ENCODE results near the gene EHMT2. TPM values are rescaled to one million over a fixed set of nuclear protein-coding genes. Genes with fewer than 3 reads are reported as not detected.
A peak's percentile ranks its signal among the peaks of the same experiment; 100 is the strongest.

EHMT2 gene
- total and polyA plus RNA-seq, 2 donors (not counting 1 experiment from before 2014, with no cell fraction given): 22.0 to 60.1 TPM

- TF ChIP-seq EZH2 (IDR thresholded peaks at IDR 0.05; ENCODE audit: low read length, missing control alignments) (no peak), CTCF (conservative IDR thresholded peaks at IDR 0.05 in 1 of 2, IDR thresholded peaks at IDR 0.05 in 1 of 2; ENCODE audit: low read depth in 1 of 2, low read length in 2 of 2) (no peak)
- H3K79me2 ChIP-seq (ENCODE audit: control insufficient read depth, insufficient read depth, low read length): no peaks in the 10 kb centered on the region
- H3K27me3 ChIP-seq (ENCODE audit: control insufficient read depth, insufficient read depth, low read length): no peaks in the 10 kb centered on the region
- H3K4me3 ChIP-seq (replicated peaks in 1 of 4; ENCODE audit: control extremely low read depth in 1 of 4, insufficient read depth in 1 of 4, low read depth in 3 of 4, low read length in 4 of 4): peak overlapping the region in 1 of 4 experiments; percentile 38
- no peaks in the 10 kb centered on the region for H3K9me3 ChIP-seq (ENCODE audit: control insufficient read depth, insufficient read depth, low read depth, low read length)
- peak overlapping the region; percentile 62 for H2AFZ ChIP-seq (ENCODE audit: low read length)
- no peak overlapping the region for H3K27ac ChIP-seq (ENCODE audit: insufficient read depth, low read length)
- peak overlapping the region; percentile 15 for H3K4me2 ChIP-seq (ENCODE audit: extremely low read depth, insufficient read depth, low read length)
- no peak for DNase-seq (ENCODE audit: low read depth in 2 of 2)
- no peaks in the 10 kb centered on the region for H3K36me3 ChIP-seq (ENCODE audit: control insufficient read depth, insufficient read depth, low read length)
- H3K9ac ChIP-seq (ENCODE audit: insufficient read depth, low read length): no peak overlapping the region
- H3K4me1 ChIP-seq (ENCODE audit: control insufficient read depth, extremely low read depth, insufficient read depth, low read length): no peaks in the 10 kb centered on the region
- H4K20me1 ChIP-seq (ENCODE audit: control insufficient read depth, extremely low read depth, insufficient read depth, low read length): no peaks in the 10 kb centered on the region
These were observed 30.6 kb upstream of the EHMT2 start for GRCh38 chr6:31927863-31928671.

DNA sequence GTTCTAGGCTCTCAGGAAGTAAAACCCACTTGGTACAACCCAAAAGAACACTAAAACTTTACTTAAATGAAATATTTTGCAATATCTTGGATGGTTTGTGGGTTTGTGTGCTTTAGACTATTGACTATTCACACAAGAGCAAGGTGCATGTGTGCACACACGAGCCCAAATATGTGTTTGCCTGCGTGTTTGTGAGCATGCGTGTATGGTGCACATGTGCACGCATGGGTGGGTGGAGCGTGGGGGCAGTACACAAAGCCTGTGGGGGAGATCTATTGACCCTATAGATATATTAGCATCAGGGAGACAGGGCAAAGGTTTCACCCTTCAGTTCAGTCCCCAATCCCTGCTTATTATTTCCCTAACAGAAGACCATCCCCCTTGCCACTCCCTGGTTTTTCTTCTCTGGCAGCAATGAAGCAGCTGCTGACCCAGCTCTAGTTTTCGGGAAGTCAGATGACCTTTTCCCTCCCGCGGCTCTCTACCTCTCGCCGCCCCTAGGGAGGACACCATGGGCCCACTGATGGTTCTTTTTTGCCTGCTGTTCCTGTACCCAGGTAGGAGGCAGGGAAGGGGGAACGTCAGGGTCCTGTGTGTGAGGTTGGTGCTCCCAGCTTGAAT lies 29.9 kb upstream of the EHMT2 start, which contains the start of gene C2:
C2 (plus strand) TSS at position 476 of the 621 bp plus-strand sequence; CDS start at position 512, 36 bp downstream.
- Histone ChIP-seq H2AFZ (ENCODE audit: low read length) (peak within 1 kb of the TSS; percentile 62), H3K79me2 (ENCODE audit: control insufficient read depth, insufficient read depth, low read length) (no peaks in the 10 kb centered on the region), H3K4me2 (ENCODE audit: extremely low read depth, insufficient read depth, low read length) (peak within 1 kb of the TSS; percentile 15), H3K36me3 (ENCODE audit: control insufficient read depth, insufficient read depth, low read length) (no peaks in the 10 kb centered on the region), H3K9ac (ENCODE audit: insufficient read depth, low read length) (no peak within 1 kb of the TSS), H3K27ac (ENCODE audit: insufficient read depth, low read length) (no peak within 1 kb of the TSS), H3K9me3 (ENCODE audit: control insufficient read depth, insufficient read depth, low read depth, low read length) (no peaks in the 10 kb centered on the region), H3K27me3 (ENCODE audit: control insufficient read depth, insufficient read depth, low read length) (no peaks in the 10 kb centered on the region), H3K4me1 (ENCODE audit: control insufficient read depth, extremely low read depth, insufficient read depth, low read length) (no peaks in the 10 kb centered on the region), H3K4me3 (replicated peaks in 1 of 4; ENCODE audit: control extremely low read depth in 1 of 4, insufficient read depth in 1 of 4, low read depth in 3 of 4, low read length in 4 of 4) (peak within 1 kb of the TSS in 1 of 4 experiments; percentile 38), H4K20me1 (ENCODE audit: control insufficient read depth, extremely low read depth, insufficient read depth, low read length) (no peaks in the 10 kb centered on the region)
- TF ChIP-seq EZH2 (IDR thresholded peaks at IDR 0.05; ENCODE audit: low read length, missing control alignments) (no peak), CTCF (conservative IDR thresholded peaks at IDR 0.05 in 1 of 2, IDR thresholded peaks at IDR 0.05 in 1 of 2; ENCODE audit: low read depth in 1 of 2, low read length in 2 of 2) (no peak)
- DNase-seq (ENCODE audit: low read depth in 2 of 2): no peak

- H3K4me2 ChIP-seq (ENCODE audit: extremely low read depth, insufficient read depth, low read length): no peak overlapping the region
- no peak overlapping the region for H3K27ac ChIP-seq (ENCODE audit: insufficient read depth, low read length)
- H3K4me3 ChIP-seq (replicated peaks in 1 of 4; ENCODE audit: control extremely low read depth in 1 of 4, insufficient read depth in 1 of 4, low read depth in 3 of 4, low read length in 4 of 4): no peak overlapping the region
- no peaks in the 10 kb centered on the region for H3K9me3 ChIP-seq (ENCODE audit: control insufficient read depth, insufficient read depth, low read depth, low read length)
- H2AFZ ChIP-seq (ENCODE audit: low read length): no peak overlapping the region
- no peaks in the 10 kb centered on the region for H4K20me1 ChIP-seq (ENCODE audit: control insufficient read depth, extremely low read depth, insufficient read depth, low read length)
- H3K4me1 ChIP-seq (ENCODE audit: control insufficient read depth, extremely low read depth, insufficient read depth, low read length): no peaks in the 10 kb centered on the region
- DNase-seq (ENCODE audit: low read depth in 2 of 2): no peak
- H3K36me3 ChIP-seq (ENCODE audit: control insufficient read depth, insufficient read depth, low read length): no peaks in the 10 kb centered on the region
- H3K9ac ChIP-seq (ENCODE audit: insufficient read depth, low read length): no peak overlapping the region
- H3K27me3 ChIP-seq (ENCODE audit: control insufficient read depth, insufficient read depth, low read length): no peaks in the 10 kb centered on the region
- no peaks in the 10 kb centered on the region for H3K79me2 ChIP-seq (ENCODE audit: control insufficient read depth, insufficient read depth, low read length)
- peak; percentile 3 to 36 for TF ChIP-seq CTCF (conservative IDR thresholded peaks at IDR 0.05 in 1 of 2, IDR thresholded peaks at IDR 0.05 in 1 of 2; ENCODE audit: low read depth in 1 of 2, low read length in 2 of 2)
- no peak for TF ChIP-seq EZH2 (IDR thresholded peaks at IDR 0.05; ENCODE audit: low read length, missing control alignments)
These were observed 25.4 kb upstream of the EHMT2 start for GRCh38 chr6:31922942-31923341.
